Kidney capillary endothelial cell (primary cell): ENCODE data around the gene ACP4.

Source experiments
- DNase-seq: peaks from one replicate; pipeline ENCODE4 v3.0.0-alpha.2; 2018; ENCODE audit warnings: low spot score

ACP4 gene

GRCh38 chr19:50823389-50824042 lies 33.3 kb downstream of the ACP4 start, which contains the start of gene KLK1:
TSS of gene KLK1 (minus strand) at chr19:50823787. CDS start at chr19:50823748, 39 bp downstream.
- no peak for DNase-seq

GRCh38 chr19:50826492-50827240 lies 36.5 kb downstream of the ACP4 start:
- DNase-seq = no peak

GRCh38 chr19:50827476-50827875 lies 37.3 kb downstream of the ACP4 start:
- DNase-seq = no peak

- no peak for DNase-seq
Observed at GRCh38 chr19:50829801-50830200, 39.6 kb downstream of the ACP4 start.

- DNase-seq = no peak
Observed at GRCh38 chr19:50830266-50831025, 40.2 kb downstream of the ACP4 start.

- DNase-seq = no peak
Observed at GRCh38 chr19:50831026-50831396, 40.8 kb downstream of the ACP4 start.

GRCh38 chr19:50832666-50833065 lies 42.5 kb downstream of the ACP4 start:
- DNase-seq = no peak

- DNase-seq = no peak
Observed at GRCh38 chr19:50833117-50833801, 43.0 kb downstream of the ACP4 start, which contains the start of gene KLK15. TSS of gene KLK15 (minus strand) at chr19:50833574. CDS start at chr19:50831492, 2,082 bp downstream.

- DNase-seq = no peak
Observed at GRCh38 chr19:50833802-50834167, 43.6 kb downstream of the ACP4 start.

- no peak for DNase-seq
Observed at GRCh38 chr19:50835103-50835784, 45.0 kb downstream of the ACP4 start.

- peak; percentile 30 for DNase-seq
Observed at GRCh38 chr19:50835785-50836542, 45.7 kb downstream of the ACP4 start.

- DNase-seq = no peak
Observed at GRCh38 chr19:50836543-50837195, 46.5 kb downstream of the ACP4 start.

GRCh38 chr19:50837300-50837699 lies 47.1 kb downstream of the ACP4 start:
- no peak for DNase-seq

- DNase-seq = no peak
Observed at GRCh38 chr19:50838239-50838638, 48.0 kb downstream of the ACP4 start.

GRCh38 chr19:50839712-50840655 lies 49.8 kb downstream of the ACP4 start:
- no peak for DNase-seq

GRCh38 chr19:50842130-50842529 lies 51.9 kb downstream of the ACP4 start:
- no peak for DNase-seq

GRCh38 chr19:50843205-50843604 lies 53.0 kb downstream of the ACP4 start:
- DNase-seq = no peak

- DNase-seq = no peak
Observed at GRCh38 chr19:50843701-50844221, 53.5 kb downstream of the ACP4 start.
